Stimulated activated memory B cell treated with anti-CD40 and anti-IgM and Interleukin-4, amounts not matched to agents 10 μg/mL and 1 μg/mL and 100 μg/mL, for 72 hours (primary cell): ENCODE data around the gene IFTAP.

Experiments
- ATAC-seq: fragments of 150-1000 bp; cut with Tn5 transposase; 2 replicates; pipeline ENCODE4 v1.10.0; 2021
- H3K27ac Mint-ChIP-seq: one replicate; pipeline ENCODE4 v1.8.0; 2022; ENCODE audit warnings: mild to moderate bottlenecking, mixed read lengths
- H3K27me3 Mint-ChIP-seq: one replicate; pipeline ENCODE4 v1.8.0; 2022; ENCODE audit warnings: mixed read lengths
- H3K36me3 Mint-ChIP-seq: one replicate; pipeline ENCODE4 v1.8.0; 2022; ENCODE audit warnings: mixed read lengths
- H3K4me1 Mint-ChIP-seq: one replicate; pipeline ENCODE4 v1.8.0; 2022; ENCODE audit warnings: mixed read lengths
- H3K4me3 Mint-ChIP-seq: one replicate; pipeline ENCODE4 v1.8.0; 2022; ENCODE audit warnings: mild to moderate bottlenecking, moderate library complexity, mixed read lengths
- H3K9me3 Mint-ChIP-seq: one replicate; pipeline ENCODE4 v1.8.0; 2022; ENCODE audit warnings: mixed read lengths

The IFTAP gene

GRCh38 chr11:36617543-36618362, 23.5 kb downstream of the IFTAP start:
- no peaks in the 10 kb centered on the region for H3K36me3 Mint-ChIP-seq

GRCh38 chr11:36618363-36619047, 24.2 kb downstream of the IFTAP start:
- Mint-ChIP-seq H3K9me3 (no peaks in the 10 kb centered on the region), H3K36me3 (no peaks in the 10 kb centered on the region), H3K27me3 (peaks cover 25% of the 10 kb centered on the region), H3K4me1 (no peaks in the 10 kb centered on the region), H3K27ac (no peak overlapping the region), H3K4me3 (no peak overlapping the region)
- no peak for ATAC-seq

More at GRCh38 chr11:36617543-36618362, 23.5 kb downstream of the IFTAP start:
- no peak overlapping the region for H3K27ac Mint-ChIP-seq
- no peak for ATAC-seq
- no peaks in the 10 kb centered on the region for H3K9me3 Mint-ChIP-seq
- no peak overlapping the region for H3K4me3 Mint-ChIP-seq
- H3K4me1 Mint-ChIP-seq: no peaks in the 10 kb centered on the region
- peaks cover 25% of the 10 kb centered on the region for H3K27me3 Mint-ChIP-seq

- ATAC-seq: no peak
- Mint-ChIP-seq H3K4me1 (no peaks in the 10 kb centered on the region), H3K9me3 (no peaks in the 10 kb centered on the region)
Measured at GRCh38 chr11:36619502-36619901, 25.2 kb downstream of the IFTAP start.

GRCh38 chr11:36620246-36620645, 25.9 kb downstream of the IFTAP start:
- Mint-ChIP-seq H3K36me3 (no peaks in the 10 kb centered on the region), H3K27ac (no peak overlapping the region), H3K4me1 (no peaks in the 10 kb centered on the region), H3K9me3 (no peaks in the 10 kb centered on the region), H3K27me3 (peaks cover 27% of the 10 kb centered on the region), H3K4me3 (no peak overlapping the region)
- ATAC-seq: no peak

More at GRCh38 chr11:36619502-36619901, 25.2 kb downstream of the IFTAP start:
- H3K4me3 Mint-ChIP-seq: no peak overlapping the region
- H3K27me3 Mint-ChIP-seq: peaks cover 25% of the 10 kb centered on the region
- H3K36me3 Mint-ChIP-seq: no peaks in the 10 kb centered on the region
- H3K27ac Mint-ChIP-seq: no peak overlapping the region

GRCh38 chr11:36622431-36623136, 28.3 kb downstream of the IFTAP start:
- Mint-ChIP-seq H3K4me3 (no peak overlapping the region), H3K9me3 (no peaks in the 10 kb centered on the region), H3K27ac (no peak overlapping the region), H3K27me3 (peaks cover 27% of the 10 kb centered on the region), H3K4me1 (no peaks in the 10 kb centered on the region), H3K36me3 (no peaks in the 10 kb centered on the region)
- ATAC-seq: no peak

- Mint-ChIP-seq H3K4me3 (no peak overlapping the region), H3K27ac (no peak overlapping the region)
Measured at GRCh38 chr11:36623494-36623893, 29.2 kb downstream of the IFTAP start.

GRCh38 chr11:36627006-36627405, 32.7 kb downstream of the IFTAP start:
- H3K9me3 Mint-ChIP-seq: no peaks in the 10 kb centered on the region

More at GRCh38 chr11:36623494-36623893, 29.2 kb downstream of the IFTAP start:
- Mint-ChIP-seq H3K4me1 (no peaks in the 10 kb centered on the region), H3K27me3 (peaks cover 27% of the 10 kb centered on the region), H3K36me3 (no peaks in the 10 kb centered on the region), H3K9me3 (no peaks in the 10 kb centered on the region)
- ATAC-seq: no peak

GRCh38 chr11:36627471-36627870, 33.2 kb downstream of the IFTAP start:
- Mint-ChIP-seq H3K4me3 (no peak overlapping the region), H3K27me3 (peaks cover 25% of the 10 kb centered on the region), H3K4me1 (no peaks in the 10 kb centered on the region), H3K27ac (no peak overlapping the region), H3K9me3 (no peaks in the 10 kb centered on the region), H3K36me3 (no peaks in the 10 kb centered on the region)
- no peak for ATAC-seq

More at GRCh38 chr11:36627006-36627405, 32.7 kb downstream of the IFTAP start:
- no peak for ATAC-seq
- H3K36me3 Mint-ChIP-seq: no peaks in the 10 kb centered on the region
- H3K4me1 Mint-ChIP-seq: no peaks in the 10 kb centered on the region
- peaks cover 25% of the 10 kb centered on the region for H3K27me3 Mint-ChIP-seq
- no peak overlapping the region for H3K27ac Mint-ChIP-seq
- H3K4me3 Mint-ChIP-seq: no peak overlapping the region

- no peaks in the 10 kb centered on the region for H3K9me3 Mint-ChIP-seq
- no peaks in the 10 kb centered on the region for H3K36me3 Mint-ChIP-seq
- no peak overlapping the region for H3K4me3 Mint-ChIP-seq
- H3K27me3 Mint-ChIP-seq: peaks cover 25% of the 10 kb centered on the region
- no peak for ATAC-seq
- no peaks in the 10 kb centered on the region for H3K4me1 Mint-ChIP-seq
- H3K27ac Mint-ChIP-seq: no peak overlapping the region
Measured at GRCh38 chr11:36628141-36628540, 33.8 kb downstream of the IFTAP start.

GRCh38 chr11:36628765-36629244, 34.5 kb downstream of the IFTAP start:
- peaks cover 29% of the 10 kb centered on the region for H3K27me3 Mint-ChIP-seq
- H3K27ac Mint-ChIP-seq: no peak overlapping the region
- no peak for ATAC-seq
- no peaks in the 10 kb centered on the region for H3K36me3 Mint-ChIP-seq
- H3K4me3 Mint-ChIP-seq: no peak overlapping the region
- H3K4me1 Mint-ChIP-seq: no peaks in the 10 kb centered on the region
- H3K9me3 Mint-ChIP-seq: no peaks in the 10 kb centered on the region

- Mint-ChIP-seq H3K9me3 (no peaks in the 10 kb centered on the region), H3K4me1 (no peaks in the 10 kb centered on the region), H3K27me3 (peaks cover 23% of the 10 kb centered on the region), H3K36me3 (no peaks in the 10 kb centered on the region), H3K27ac (no peak overlapping the region), H3K4me3 (no peak overlapping the region)
- no peak for ATAC-seq
Measured at GRCh38 chr11:36631774-36632173, 37.5 kb downstream of the IFTAP start.

GRCh38 chr11:36635066-36635862, 41.0 kb downstream of the IFTAP start:
- Mint-ChIP-seq H3K27me3 (peaks cover 13% of the 10 kb centered on the region), H3K27ac (no peak overlapping the region), H3K36me3 (no peaks in the 10 kb centered on the region), H3K9me3 (no peaks in the 10 kb centered on the region), H3K4me1 (no peaks in the 10 kb centered on the region), H3K4me3 (no peak overlapping the region)
- no peak for ATAC-seq

- Mint-ChIP-seq H3K9me3 (no peaks in the 10 kb centered on the region), H3K4me3 (no peak overlapping the region), H3K27ac (no peak overlapping the region), H3K4me1 (no peaks in the 10 kb centered on the region), H3K36me3 (no peaks in the 10 kb centered on the region), H3K27me3 (peaks cover 13% of the 10 kb centered on the region)
- ATAC-seq: no peak
Measured at GRCh38 chr11:36638556-36638955, 44.3 kb downstream of the IFTAP start.

GRCh38 chr11:36657610-36658267, 63.4 kb downstream of the IFTAP start:
- no peak overlapping the region for H3K27ac Mint-ChIP-seq
- no peaks in the 10 kb centered on the region for H3K4me1 Mint-ChIP-seq
- no peak for ATAC-seq
- H3K9me3 Mint-ChIP-seq: peaks cover 3% of the 10 kb centered on the region
- H3K4me3 Mint-ChIP-seq: no peak overlapping the region
- H3K36me3 Mint-ChIP-seq: no peaks in the 10 kb centered on the region
- peaks cover 15% of the 10 kb centered on the region for H3K27me3 Mint-ChIP-seq
